GM04504 (cell line): Measurements from ENCODE around the gene BBS12.

Experiments used
- DNase-seq: peaks from one replicate; pipeline ENCODE4 v3.0.0-alpha.2; 2012; ENCODE audit warnings: low read depth

The BBS12 gene

GRCh38 chr4:122715221-122715620, 17.3 kb upstream of the BBS12 start:
- no peak for DNase-seq

- peak; percentile 44 for DNase-seq
Measured at GRCh38 chr4:122716825-122717448, 15.6 kb upstream of the BBS12 start.

- no peak for DNase-seq
Measured at GRCh38 chr4:122718281-122718680, 14.2 kb upstream of the BBS12 start.

- no peak for DNase-seq
Measured at GRCh38 chr4:122722256-122722655, 10.2 kb upstream of the BBS12 start.

- DNase-seq = no peak
Measured at GRCh38 chr4:122728856-122729255, 3.6 kb upstream of the BBS12 start.

GRCh38 chr4:122731676-122732075, 828 bp upstream of the BBS12 start:
- no peak for DNase-seq

- no peak for DNase-seq
Measured at GRCh38 chr4:122733787-122734120, 1.2 kb downstream of the BBS12 start.

- peak; percentile 66 for DNase-seq
Measured at GRCh38 chr4:122739174-122739573, 6.7 kb downstream of the BBS12 start.

- DNase-seq = no peak
Measured at GRCh38 chr4:122742933-122743829, 10.7 kb downstream of the BBS12 start.

GRCh38 chr4:122744229-122744628, 11.7 kb downstream of the BBS12 start:
- peak; percentile 70 for DNase-seq

GRCh38 chr4:122746485-122746965, 14.0 kb downstream of the BBS12 start:
- DNase-seq = no peak

- no peak for DNase-seq
Measured at GRCh38 chr4:122747068-122747467, 14.6 kb downstream of the BBS12 start.

GRCh38 chr4:122747883-122748282, 15.4 kb downstream of the BBS12 start:
- DNase-seq = no peak

- no peak for DNase-seq
Measured at GRCh38 chr4:122749704-122750454, 17.4 kb downstream of the BBS12 start.

GRCh38 chr4:122755675-122756074, 23.2 kb downstream of the BBS12 start:
- no peak for DNase-seq

- no peak for DNase-seq
Measured at GRCh38 chr4:122758033-122758432, 25.5 kb downstream of the BBS12 start.

GRCh38 chr4:122759639-122760310, 27.3 kb downstream of the BBS12 start:
- no peak for DNase-seq

- DNase-seq = no peak
Measured at GRCh38 chr4:122762520-122762919, 30.0 kb downstream of the BBS12 start.

- DNase-seq = no peak
Measured at GRCh38 chr4:122762966-122763716, 30.6 kb downstream of the BBS12 start.

GRCh38 chr4:122764071-122764820, 31.7 kb downstream of the BBS12 start:
- no peak for DNase-seq

- peak; percentile 72 for DNase-seq
Measured at GRCh38 chr4:122764821-122765215, 32.3 kb downstream of the BBS12 start.
